ENCODE results near the gene XAB2.

The XAB2 gene

GRCh38 chr19:7575434-7576040 lies 53.8 kb downstream of the XAB2 start:
- DNase-seq, result no peak

GRCh38 chr19:7570761-7571160 lies 58.6 kb downstream of the XAB2 start:
- no peak for DNase-seq

All from amniotic stem cell (primary cell).